ENCODE measurements around the gene RFTN1.
"Not testable (repeated sequence)": the region's sequence is repeated elsewhere in the genome, so short reads cannot be mapped to it uniquely, and the experiment has no call there.

The RFTN1 gene

GRCh38 chr3:16318176-16318575, 195.3 kb downstream of the RFTN1 start:
- DNase-seq, result no peak

GRCh38 chr3:16317561-16317945, 195.9 kb downstream of the RFTN1 start:
- no peak for DNase-seq

DNA sequence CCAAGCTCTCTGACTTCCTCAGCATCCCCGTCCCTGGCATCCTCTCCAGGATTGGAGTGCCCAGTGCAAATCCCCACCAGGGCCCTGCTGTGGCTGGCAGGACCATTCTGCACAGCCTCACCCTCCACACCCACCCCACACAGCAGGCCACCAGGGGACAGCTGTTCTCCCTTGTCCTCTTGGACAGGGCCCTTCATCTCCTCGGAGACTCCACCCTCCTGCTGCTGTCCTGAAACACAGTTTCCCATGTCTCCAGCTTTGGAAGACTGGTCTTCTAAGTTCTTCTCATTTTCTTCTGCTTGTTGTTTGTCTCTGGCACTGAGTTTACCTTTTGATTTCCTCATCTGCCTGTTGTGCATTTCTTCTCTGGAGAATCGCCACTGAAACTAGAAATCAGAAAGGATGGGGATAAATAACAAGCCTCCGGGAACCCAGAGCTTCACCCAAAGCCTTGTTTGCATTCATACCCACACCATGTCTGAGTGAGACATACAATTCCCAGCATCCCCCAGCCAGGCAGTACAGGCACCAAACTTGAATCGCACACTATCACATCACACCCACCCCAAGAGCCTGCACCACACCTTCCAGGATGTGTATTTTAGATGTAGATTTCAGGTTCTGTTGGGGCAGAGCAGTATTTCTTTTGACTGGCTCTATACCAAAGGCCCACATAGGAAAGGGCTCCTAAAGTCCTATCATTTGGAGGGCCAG, 196.5 kb downstream of the RFTN1 start:
- no peak for DNase-seq

GRCh38 chr3:16316396-16316795, 197.1 kb downstream of the RFTN1 start:
- no peak for DNase-seq

- no peak for DNase-seq
Observed at GRCh38 chr3:16315623-16316022, 197.9 kb downstream of the RFTN1 start.

DNA sequence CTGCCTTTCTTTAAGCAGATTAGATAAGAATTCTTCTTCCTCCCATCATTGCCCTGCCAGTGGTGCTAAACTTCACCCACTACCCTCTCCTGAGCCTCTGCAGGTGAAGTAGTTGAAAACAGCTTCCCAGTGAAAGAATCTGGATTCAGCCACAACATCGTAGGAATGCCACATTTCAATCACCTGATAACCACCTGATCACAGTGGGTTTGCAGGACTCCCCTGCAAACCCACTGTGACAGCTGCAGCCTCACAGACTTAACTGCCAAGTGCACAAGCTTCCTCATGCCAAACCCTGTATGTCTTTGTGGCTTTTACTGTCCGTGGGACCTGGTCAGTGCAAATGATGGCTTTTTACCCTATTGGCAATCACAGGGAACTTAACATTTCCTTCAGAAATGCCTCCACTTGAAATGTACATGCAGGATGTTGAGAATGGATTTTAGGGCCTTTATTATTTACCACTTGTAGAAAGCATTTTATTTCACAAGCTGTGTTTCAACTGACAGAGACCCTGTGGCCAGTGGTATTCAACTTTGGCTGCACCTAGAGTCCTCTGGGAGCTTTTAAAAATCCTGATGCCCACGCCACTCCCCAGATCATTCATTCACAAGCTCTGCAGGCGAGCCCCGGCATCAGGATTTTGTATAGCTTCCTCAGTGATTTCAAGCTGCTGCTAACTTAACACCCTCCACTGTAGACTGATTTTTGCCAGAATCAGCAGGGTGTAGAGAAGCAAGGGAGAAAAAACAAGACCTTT, 199.4 kb downstream of the RFTN1 start:
- DNase-seq, result no peak

- peak; percentile 26 to 86 (median 53) for DNase-seq
Observed at GRCh38 chr3:16311960-16312451, 201.5 kb downstream of the RFTN1 start.

GRCh38 chr3:16310486-16310885, 203.0 kb downstream of the RFTN1 start:
- not testable (repeated sequence) for DNase-seq

DNA sequence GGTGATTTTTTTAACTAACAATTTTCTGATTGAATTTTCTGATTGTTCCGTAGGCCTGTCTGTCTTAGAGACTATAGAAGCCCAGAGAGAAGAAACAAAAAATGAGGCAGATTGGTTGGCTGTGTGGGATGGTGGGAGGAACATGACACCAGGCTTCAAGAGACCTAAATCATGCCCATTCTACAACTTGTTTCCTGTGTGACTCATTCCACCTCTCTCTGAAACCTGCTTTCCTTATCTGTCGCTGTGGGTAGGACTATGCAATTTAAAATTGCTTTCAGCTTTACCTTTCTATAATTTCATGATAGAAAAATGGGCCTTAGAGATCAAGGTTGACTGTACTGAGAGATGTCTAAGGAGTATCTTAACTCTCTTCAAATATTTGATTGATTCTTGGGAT, 203.9 kb downstream of the RFTN1 start:
- peak in 4 of 5 donors; percentile 30 to 90 (median 44) for DNase-seq

DNA sequence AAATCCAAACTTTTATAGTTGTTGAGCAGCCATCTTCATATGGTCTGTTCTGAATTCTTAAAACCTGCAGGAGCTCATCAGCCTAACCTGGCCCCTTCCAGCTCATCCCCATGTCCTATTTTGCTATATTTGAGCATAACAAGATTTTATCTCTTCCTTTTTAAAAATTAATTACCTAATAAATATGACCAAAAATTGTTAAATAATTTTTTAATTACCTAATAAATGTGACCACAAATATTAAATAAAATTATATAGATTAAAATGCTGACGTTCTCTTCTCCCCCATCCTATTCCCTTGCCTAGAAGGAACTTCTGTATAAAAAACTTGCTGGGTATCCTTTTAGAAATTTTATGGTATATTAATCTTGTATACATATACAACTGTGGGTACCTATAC, 204.8 kb downstream of the RFTN1 start:
- DNase-seq, result no peak

- DNase-seq, result no peak
Observed at GRCh38 chr3:16307832-16308531, 205.5 kb downstream of the RFTN1 start.

DNA sequence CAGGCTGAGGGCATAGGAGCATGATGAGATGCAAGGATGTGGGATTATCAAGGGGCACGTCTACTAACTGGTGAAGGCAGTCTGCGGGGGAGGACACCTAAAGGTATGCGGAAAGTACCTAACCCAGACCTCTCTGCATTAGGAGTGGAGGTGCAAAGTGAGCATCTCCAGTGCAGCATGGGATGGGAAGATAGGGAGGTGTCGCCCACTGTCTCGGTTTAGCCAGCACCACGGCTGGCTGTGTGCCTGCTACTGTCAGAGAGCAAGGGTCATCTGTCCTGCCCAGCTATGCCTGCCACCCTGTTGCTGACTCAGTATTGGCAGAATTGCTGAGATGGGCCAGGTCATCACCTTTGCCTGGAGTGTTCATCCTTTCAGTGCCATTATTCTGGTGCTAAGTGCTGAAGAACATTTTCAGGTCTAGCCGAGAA, 208.4 kb downstream of the RFTN1 start:
- peak in 4 of 5 donors; percentile 32 to 44 (median 35) for DNase-seq

DNA sequence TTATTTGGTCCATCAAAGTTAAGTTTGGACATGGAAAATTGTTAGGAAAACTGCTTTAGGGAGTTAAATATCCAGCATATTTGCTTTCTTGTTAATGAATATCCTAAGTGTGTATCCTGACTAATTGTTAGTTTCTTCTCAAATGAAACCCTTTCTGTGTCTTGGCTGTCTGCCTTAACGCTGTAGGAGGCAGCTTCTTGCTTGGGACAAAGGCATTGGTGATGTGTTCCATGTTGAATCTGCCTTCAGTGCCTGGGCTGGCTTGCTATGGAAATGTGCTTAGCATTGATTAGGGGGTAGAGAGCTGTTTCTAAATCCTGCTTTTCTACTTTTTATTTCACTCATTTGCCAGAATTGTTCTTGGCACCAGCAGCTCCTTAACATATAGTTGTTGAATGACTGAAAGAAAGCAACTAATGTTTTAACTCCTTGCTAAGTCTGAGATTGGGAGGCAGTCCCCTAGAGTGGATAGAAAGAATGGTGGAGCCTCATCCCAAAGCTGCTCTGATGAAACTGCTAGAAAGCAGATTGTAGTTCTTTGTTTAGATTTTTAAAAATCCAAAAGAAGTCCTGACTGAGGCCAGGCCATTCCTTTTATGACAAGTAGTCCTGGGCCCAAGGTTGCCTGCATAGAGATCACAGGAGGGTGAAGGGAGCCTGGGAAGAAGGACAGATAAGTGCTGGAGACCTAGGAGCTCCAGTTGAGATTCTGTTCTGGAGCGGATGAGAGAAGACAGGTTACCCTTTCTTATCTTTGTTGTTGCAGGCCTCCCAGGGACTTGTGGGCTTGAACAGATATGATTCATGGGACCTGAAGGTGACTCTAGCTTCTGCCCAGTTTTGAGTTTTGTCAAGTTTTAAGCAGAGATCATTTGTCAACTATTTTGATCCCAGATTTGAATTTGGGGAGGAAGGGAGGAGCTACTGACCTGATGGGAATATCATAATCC, 209.2 kb downstream of the RFTN1 start:
- DNase-seq, result peak in 1 of 5 donors; percentile 30

GRCh38 chr3:16303037-16303575, 210.4 kb downstream of the RFTN1 start:
- DNase-seq, result no peak

DNA sequence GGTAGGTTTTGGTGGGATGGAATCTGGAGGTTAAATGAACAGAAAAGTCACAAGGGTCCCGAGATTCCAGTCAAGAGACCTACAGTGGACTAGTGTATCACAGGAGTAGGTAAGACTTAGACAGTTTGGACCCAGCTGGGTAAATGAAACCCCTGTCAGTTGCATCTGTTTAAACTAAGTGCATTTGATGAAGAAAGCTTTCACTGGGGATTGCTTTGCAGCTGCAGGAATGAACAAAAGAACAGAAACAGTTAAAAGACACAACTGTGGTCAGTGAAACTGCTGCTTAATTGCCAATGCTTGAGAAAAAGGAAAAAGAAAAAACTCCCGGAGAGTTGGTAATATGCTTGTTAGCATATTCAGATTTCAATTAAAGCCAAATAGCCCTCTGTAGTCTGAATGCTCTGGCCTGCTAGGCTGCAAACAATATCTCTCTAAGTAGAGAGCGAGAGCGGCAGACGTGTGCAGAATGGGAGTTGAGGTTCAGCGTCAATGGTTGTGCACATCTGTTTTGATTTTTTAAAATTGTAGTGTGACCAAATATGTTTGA, 211.3 kb downstream of the RFTN1 start:
- DNase-seq, result no peak

DNA sequence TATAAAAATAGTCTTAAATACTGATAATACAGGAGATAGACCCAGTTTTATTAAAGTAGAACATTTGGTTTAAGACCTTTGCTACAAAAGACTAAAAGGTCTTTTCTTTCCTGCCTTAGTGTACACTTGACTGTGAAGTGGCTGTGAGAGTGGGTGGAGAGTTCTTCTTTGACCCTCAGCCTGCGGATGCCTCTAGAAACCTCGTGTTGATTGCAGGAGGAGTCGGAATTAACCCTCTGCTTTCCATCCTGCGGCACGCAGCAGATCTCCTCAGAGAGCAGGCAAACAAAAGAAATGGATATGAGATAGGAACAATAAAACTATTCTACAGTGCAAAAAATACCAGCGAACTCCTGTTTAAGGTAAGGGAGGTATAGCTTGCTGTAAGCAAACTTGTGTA, 212.0 kb downstream of the RFTN1 start:
- DNase-seq, result peak in 1 of 5 donors; percentile 51

DNA sequence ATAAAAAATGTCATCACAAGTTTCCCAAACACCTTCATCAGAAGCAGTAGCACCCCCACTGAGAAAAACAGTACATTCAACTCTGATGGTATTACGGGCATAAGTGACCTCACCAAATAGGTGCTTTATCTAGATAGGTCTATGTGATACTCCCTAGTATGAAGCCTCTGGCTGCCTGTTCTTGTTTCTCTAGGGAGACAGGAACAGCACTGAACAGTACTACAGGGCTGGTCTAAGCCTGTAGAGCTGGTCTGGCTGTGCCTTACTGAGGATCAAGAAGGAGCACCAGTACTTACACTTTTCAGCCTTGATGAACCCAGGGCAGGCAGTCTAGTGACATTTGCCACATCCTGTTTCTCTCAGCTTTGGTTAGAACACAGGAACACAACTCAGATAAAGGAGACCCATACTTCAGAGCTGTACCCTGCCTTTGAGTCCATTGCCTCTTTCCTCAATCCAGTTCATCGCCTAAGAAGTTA, 212.6 kb downstream of the RFTN1 start:
- DNase-seq, result peak in 4 of 5 donors; percentile 34 to 85 (median 44)

- no peak for DNase-seq
Observed at GRCh38 chr3:16300307-16300706, 213.2 kb downstream of the RFTN1 start.

DNA sequence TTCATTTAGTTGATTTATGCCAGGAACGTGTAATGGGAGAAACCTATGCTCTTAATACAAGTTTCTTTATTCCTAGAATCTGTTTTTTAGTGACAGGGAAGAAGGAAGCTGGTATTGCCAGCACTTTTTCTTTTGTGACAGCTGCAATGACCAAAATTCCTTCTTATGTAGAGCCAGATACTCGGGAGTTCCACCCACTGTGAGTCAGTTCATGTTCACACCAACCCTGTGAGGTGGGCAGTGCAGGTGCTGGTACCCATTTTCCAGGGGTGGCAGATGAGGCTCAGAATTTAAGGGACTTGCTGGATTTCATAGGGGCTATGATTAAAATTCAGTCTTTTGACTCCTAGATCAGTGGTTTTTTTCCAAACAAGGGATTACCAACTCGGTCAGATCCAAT, 213.8 kb downstream of the RFTN1 start:
- DNase-seq, result no peak

GRCh38 chr3:16298891-16299290, 214.6 kb downstream of the RFTN1 start:
- no peak for DNase-seq
